ENCODE data around the gene DGKZ.

The DGKZ gene

DNA sequence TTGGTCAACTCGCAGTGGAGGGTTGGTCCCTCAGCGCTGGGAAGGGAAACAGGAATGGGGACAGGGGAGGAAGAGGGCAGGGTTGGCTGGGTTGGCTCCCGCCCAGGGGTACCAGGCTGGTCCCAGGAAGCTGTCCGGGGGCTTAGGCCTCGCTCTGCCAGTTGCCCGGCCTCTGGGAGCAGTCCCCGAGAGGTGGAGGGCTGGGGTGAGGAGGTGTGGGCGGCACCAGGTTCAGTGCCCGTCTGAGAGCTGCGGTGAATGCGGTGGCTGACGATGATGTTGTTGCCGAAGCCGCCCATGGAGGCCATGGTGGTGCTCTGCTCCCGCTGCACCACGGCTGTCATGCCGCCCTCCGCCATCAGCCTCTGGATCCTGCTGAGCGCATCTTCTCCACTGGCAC, 50.3 kb downstream of the DGKZ start:
- ChIA-PET CTCF (interaction anchor here (0.6 kb wide), 1 partner anchor 11 kb away, joined by 4 read pairs; no protein-coding TSS in a partner anchor), POLR2A (no interaction called here)

DNA sequence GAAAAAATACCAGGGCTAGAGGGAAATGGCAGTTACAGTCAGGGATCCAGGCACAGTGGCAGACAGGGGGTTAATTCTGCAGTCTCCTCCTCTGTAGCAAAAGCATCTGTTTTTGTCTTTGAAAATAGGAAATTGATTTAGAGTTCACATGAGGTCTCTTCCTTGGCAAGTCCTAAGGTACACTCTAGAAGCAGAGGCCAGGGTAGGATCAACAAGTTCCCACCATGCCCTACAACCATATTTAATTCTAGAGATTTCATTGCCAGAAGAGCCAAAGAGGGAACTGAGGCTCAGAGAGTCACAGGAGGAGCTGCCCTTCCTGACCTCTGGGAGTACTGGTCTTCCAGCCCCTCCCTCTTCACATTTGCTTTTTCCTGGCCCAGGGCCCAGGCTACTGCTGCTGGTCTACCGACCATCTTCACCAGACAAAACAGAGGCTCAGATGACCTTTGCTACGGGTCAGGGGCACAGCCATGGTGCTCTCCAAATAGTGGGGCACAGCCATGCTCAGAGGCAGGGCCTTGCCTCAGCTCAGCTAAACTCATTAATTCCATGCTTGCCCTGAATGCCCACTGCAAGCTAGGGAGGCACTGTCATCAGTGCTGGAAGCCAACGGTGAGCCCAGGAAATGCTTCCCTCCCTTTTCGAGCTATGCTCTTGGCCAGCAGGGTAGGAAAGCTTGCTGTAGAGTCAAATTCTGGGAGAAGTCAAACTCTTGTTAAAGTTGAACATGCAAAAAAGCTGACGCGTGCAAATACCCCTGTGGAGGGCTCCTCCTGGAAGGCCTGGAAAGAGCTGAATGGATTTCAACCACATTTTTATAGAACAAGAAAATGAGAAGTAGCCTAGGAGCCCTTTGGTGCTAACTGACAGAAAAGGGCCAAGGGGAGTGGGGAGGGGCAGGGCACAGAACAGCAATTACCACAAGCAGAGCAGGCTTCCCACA, 56.0 kb downstream of the DGKZ start:
- CTCF ChIA-PET: interaction anchor here (1.4 kb wide), 1 partner anchor 14 kb away, joined by 5 read pairs; no protein-coding TSS in a partner anchor
- DNase-seq (ENCODE audit: extremely low spot score): no peak
- no peak for TF ChIP-seq ELF4 (IDR thresholded peaks at IDR 0.05)
- TF ChIP-seq SP1 (IDR thresholded peaks at IDR 0.05): no peak
- TF ChIP-seq, protein P1, sequence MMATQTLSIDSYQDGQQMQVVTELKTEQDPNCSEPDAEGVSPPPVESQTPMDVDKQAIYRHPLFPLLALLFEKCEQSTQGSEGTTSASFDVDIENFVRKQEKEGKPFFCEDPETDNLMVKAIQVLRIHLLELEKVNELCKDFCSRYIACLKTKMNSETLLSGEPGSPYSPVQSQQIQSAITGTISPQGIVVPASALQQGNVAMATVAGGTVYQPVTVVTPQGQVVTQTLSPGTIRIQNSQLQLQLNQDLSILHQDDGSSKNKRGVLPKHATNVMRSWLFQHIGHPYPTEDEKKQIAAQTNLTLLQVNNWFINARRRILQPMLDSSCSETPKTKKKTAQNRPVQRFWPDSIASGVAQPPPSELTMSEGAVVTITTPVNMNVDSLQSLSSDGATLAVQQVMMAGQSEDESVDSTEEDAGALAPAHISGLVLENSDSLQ (IDR thresholded peaks at IDR 0.05): no peak
- TF ChIP-seq ARNT (IDR thresholded peaks at IDR 0.05): no peak
- TF ChIP-seq FOXM1 (IDR thresholded peaks at IDR 0.05; ENCODE audit: borderline replicate concordance): no peak
- TF ChIP-seq NFRKB (IDR thresholded peaks at IDR 0.05): no peak
- TF ChIP-seq BHLHE40 (IDR thresholded peaks at IDR 0.05; ENCODE audit: borderline replicate concordance): no peak
- POLR2A ChIA-PET: no interaction called here

More for the DNA sequence above, 50.3 kb downstream of the DGKZ start:
- TF ChIP-seq ARNT (IDR thresholded peaks at IDR 0.05) (no peak), ZNF384 (IDR thresholded peaks at IDR 0.05) (no peak), FOXK2 (IDR thresholded peaks at IDR 0.05) (no peak), L3MBTL2 (conservative IDR thresholded peaks at IDR 0.05) (no peak), TARDBP (IDR thresholded peaks at IDR 0.05) (no peak), BHLHE40 (IDR thresholded peaks at IDR 0.05; ENCODE audit: borderline replicate concordance) (no peak), HDGF (IDR thresholded peaks at IDR 0.05; ENCODE audit: borderline replicate concordance) (no peak), CTBP1 (IDR thresholded peaks at IDR 0.05; ENCODE audit: borderline replicate concordance) (no peak), ELF4 (IDR thresholded peaks at IDR 0.05) (no peak), NFRKB (IDR thresholded peaks at IDR 0.05) (no peak), FOXA1 (IDR thresholded peaks at IDR 0.05) (no peak), SP1 (IDR thresholded peaks at IDR 0.05) (no peak), LEF1 (IDR thresholded peaks at IDR 0.05; ENCODE audit: borderline replicate concordance) (no peak), SUZ12 (IDR thresholded peaks at IDR 0.05) (no peak)
- TF ChIP-seq, protein P1 (IDR thresholded peaks at IDR 0.05): no peak
- DNase-seq (ENCODE audit: extremely low spot score): no peak

DNA sequence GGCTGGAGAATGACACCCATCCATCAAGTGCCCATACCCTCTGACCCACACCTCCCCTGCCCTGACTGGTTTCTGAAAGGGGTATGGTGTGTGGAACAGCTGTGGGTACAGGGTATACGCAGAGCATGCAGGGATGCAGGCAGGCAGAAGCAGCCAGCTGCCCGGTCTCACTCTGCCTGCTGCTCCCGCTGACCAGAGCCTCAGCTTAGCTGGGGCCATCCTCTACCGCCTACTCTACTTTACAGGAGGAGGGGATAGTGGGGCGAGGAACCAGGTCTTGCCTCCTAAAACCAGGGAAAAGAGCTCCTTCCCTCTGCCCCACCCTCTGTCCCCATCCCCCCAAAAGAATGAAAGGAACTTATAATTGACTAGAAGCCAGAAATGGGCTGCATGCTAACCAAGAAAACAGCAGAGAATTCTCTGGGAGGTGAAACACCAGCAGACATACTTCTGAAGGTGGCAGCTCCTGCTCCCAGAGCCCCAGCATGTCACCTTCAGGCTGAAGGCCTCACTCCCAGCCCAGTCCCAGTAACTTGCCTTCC, 57.3 kb downstream of the DGKZ start:
- ChIA-PET CTCF (interaction anchor here (0.6 to 1.4 kb wide), 3 partner anchors 15 to 85 kb away, joined by 3 to 5 read pairs (median 3); no protein-coding TSS in a partner anchor), POLR2A (no interaction called here)
- DNase-seq (ENCODE audit: extremely low spot score): no peak
- TF ChIP-seq LEF1 (IDR thresholded peaks at IDR 0.05; ENCODE audit: borderline replicate concordance) (no peak), FOXA1 (IDR thresholded peaks at IDR 0.05) (no peak), SP1 (IDR thresholded peaks at IDR 0.05) (no peak), FOXM1 (IDR thresholded peaks at IDR 0.05; ENCODE audit: borderline replicate concordance) (no peak), L3MBTL2 (conservative IDR thresholded peaks at IDR 0.05) (no peak), HDGF (IDR thresholded peaks at IDR 0.05; ENCODE audit: borderline replicate concordance) (no peak), SUZ12 (IDR thresholded peaks at IDR 0.05) (no peak), ARNT (IDR thresholded peaks at IDR 0.05) (no peak), TARDBP (IDR thresholded peaks at IDR 0.05) (no peak), CTBP1 (IDR thresholded peaks at IDR 0.05; ENCODE audit: borderline replicate concordance) (no peak), BHLHE40 (IDR thresholded peaks at IDR 0.05; ENCODE audit: borderline replicate concordance) (no peak), NFRKB (IDR thresholded peaks at IDR 0.05) (no peak), ZNF384 (IDR thresholded peaks at IDR 0.05) (no peak), FOXK2 (IDR thresholded peaks at IDR 0.05) (no peak)
- TF ChIP-seq, protein P1 (IDR thresholded peaks at IDR 0.05): no peak

DNA sequence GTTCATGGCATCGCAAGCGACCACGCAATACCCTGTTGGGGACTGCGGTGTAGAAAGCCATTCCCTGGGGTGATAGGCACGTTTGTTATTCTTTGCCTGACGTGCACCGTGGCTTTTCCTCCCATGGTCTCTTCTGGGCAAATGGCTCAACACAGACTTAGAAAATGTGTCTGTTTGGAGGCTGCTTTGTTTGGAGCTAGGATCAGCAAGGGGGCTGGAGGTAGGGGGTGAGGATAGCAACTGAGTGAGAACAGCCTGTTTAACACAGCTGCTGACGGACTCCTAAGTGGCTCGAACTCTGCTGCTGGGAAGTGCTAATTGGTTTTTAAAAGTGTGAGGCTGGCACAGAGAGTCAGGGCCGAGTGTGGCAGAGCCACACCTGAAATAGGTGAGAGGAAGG, 60.4 kb downstream of the DGKZ start:
- TF ChIP-seq ZNF384 (IDR thresholded peaks at IDR 0.05) (no peak), BHLHE40 (IDR thresholded peaks at IDR 0.05; ENCODE audit: borderline replicate concordance) (no peak), L3MBTL2 (conservative IDR thresholded peaks at IDR 0.05) (no peak), HDGF (IDR thresholded peaks at IDR 0.05; ENCODE audit: borderline replicate concordance) (no peak), ELF4 (IDR thresholded peaks at IDR 0.05) (no peak), NFRKB (IDR thresholded peaks at IDR 0.05) (no peak), LEF1 (IDR thresholded peaks at IDR 0.05; ENCODE audit: borderline replicate concordance) (no peak), FOXM1 (IDR thresholded peaks at IDR 0.05; ENCODE audit: borderline replicate concordance) (no peak)
- TF ChIP-seq, protein P1 (IDR thresholded peaks at IDR 0.05): no peak
- no peak for DNase-seq (ENCODE audit: extremely low spot score)
- ChIA-PET CTCF (interaction anchor here (0.6 kb wide), 1 partner anchor 84 kb away, joined by 3 read pairs; no protein-coding TSS in a partner anchor), POLR2A (no interaction called here)

DNA sequence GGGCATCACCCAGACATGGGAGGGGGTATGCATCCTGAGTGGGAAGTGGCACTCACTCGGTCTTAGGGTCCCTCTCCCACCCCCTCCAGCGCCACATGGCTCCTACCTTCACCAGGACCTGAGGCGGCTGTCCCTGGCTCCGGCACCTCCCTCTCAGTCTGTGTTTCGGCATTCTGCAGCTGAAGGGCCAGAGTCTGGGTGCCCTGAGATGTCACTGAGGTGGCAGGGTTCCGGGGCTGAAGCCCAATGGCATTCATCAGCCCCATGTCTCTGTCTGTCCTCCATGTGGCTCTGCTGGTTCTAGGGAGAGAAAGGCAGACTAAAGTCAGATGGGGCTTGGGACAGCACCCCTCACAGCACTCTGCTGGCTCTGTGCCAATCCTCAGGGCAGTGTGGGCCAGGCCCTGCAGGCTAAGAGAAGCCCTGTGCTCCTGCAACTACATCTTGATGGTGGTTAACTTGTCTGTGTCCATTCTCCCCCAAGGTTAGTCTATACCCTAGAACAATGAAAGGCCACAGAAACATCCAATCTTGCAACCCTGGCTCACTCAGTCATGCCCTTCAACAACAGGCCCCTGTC, 61.2 kb downstream of the DGKZ start:
- no peak for TF ChIP-seq SUZ12 (IDR thresholded peaks at IDR 0.05)
- no peak for TF ChIP-seq FOXK2 (IDR thresholded peaks at IDR 0.05)
- no peak for TF ChIP-seq CTBP1 (IDR thresholded peaks at IDR 0.05; ENCODE audit: borderline replicate concordance)
- no peak for TF ChIP-seq LEF1 (IDR thresholded peaks at IDR 0.05; ENCODE audit: borderline replicate concordance)
- no peak for TF ChIP-seq FOXM1 (IDR thresholded peaks at IDR 0.05; ENCODE audit: borderline replicate concordance)
- TF ChIP-seq ELF4 (IDR thresholded peaks at IDR 0.05): no peak
- TF ChIP-seq, protein P1 (IDR thresholded peaks at IDR 0.05): no peak
- TF ChIP-seq TARDBP (IDR thresholded peaks at IDR 0.05): no peak
- no peak for TF ChIP-seq HDGF (IDR thresholded peaks at IDR 0.05; ENCODE audit: borderline replicate concordance)
- no peak for TF ChIP-seq BHLHE40 (IDR thresholded peaks at IDR 0.05; ENCODE audit: borderline replicate concordance)
- TF ChIP-seq ZNF384 (IDR thresholded peaks at IDR 0.05): no peak
- no peak for TF ChIP-seq ARNT (IDR thresholded peaks at IDR 0.05)
- TF ChIP-seq FOXA1 (IDR thresholded peaks at IDR 0.05): no peak
- no peak for TF ChIP-seq NFRKB (IDR thresholded peaks at IDR 0.05)
- TF ChIP-seq SP1 (IDR thresholded peaks at IDR 0.05): no peak
- no peak for DNase-seq (ENCODE audit: extremely low spot score)
- ChIA-PET POLR2A (no interaction called here), CTCF (interaction anchor here (0.6 to 0.7 kb wide), 2 partner anchors 11 to 82 kb away, joined by 3 to 4 read pairs; no protein-coding TSS in a partner anchor)

All from HEK293T (cell line).